Measurements from ENCODE around the gene MIER2.

MIER2 gene

GRCh38 chr19:306151-306900 is 38.3 kb downstream of the MIER2 start:
- DNase-seq = no peak

GRCh38 chr19:305240-306150 is 39.1 kb downstream of the MIER2 start:
- no peak for DNase-seq

- no peak for DNase-seq
Observed at GRCh38 chr19:296476-297225, 47.9 kb downstream of the MIER2 start.

GRCh38 chr19:295687-296370 is 48.8 kb downstream of the MIER2 start:
- no peak for DNase-seq

- peak; percentile 49 for DNase-seq
Observed at GRCh38 chr19:294946-295686, 49.5 kb downstream of the MIER2 start.

- DNase-seq = no peak
Observed at GRCh38 chr19:294341-294945, 50.2 kb downstream of the MIER2 start.

- no peak for DNase-seq
Observed at GRCh38 chr19:293436-294110, 51.0 kb downstream of the MIER2 start.

- DNase-seq = no peak
Observed at GRCh38 chr19:292951-293350, 51.6 kb downstream of the MIER2 start.

- no peak for DNase-seq
Observed at GRCh38 chr19:292281-292884, 52.2 kb downstream of the MIER2 start.

GRCh38 chr19:291561-292280 is 52.9 kb downstream of the MIER2 start:
- DNase-seq = no peak

GRCh38 chr19:291006-291521 is 53.5 kb downstream of the MIER2 start, which contains the start of gene PLPP2:
Gene PLPP2, minus strand, starts transcription at chr19:291403. Its CDS starts 67 bp downstream, at chr19:291336.
- no peak for DNase-seq

- peak; percentile 34 for DNase-seq
Observed at GRCh38 chr19:290372-291005, 54.1 kb downstream of the MIER2 start.

- DNase-seq = no peak
Observed at GRCh38 chr19:289651-290371, 54.8 kb downstream of the MIER2 start.

- DNase-seq = no peak
Observed at GRCh38 chr19:288911-289310, 55.7 kb downstream of the MIER2 start.

GRCh38 chr19:287381-287871 is 57.2 kb downstream of the MIER2 start:
- no peak for DNase-seq

- no peak for DNase-seq
Observed at GRCh38 chr19:283395-283794, 61.2 kb downstream of the MIER2 start.

GRCh38 chr19:282501-282900 is 62.1 kb downstream of the MIER2 start:
- no peak for DNase-seq

GRCh38 chr19:281992-282391 is 62.6 kb downstream of the MIER2 start:
- no peak for DNase-seq
